ENCODE results near the gene HPS1. TPM values are rescaled to one million over a fixed set of nuclear protein-coding genes. Genes with fewer than 3 reads are reported as not detected.

HPS1 gene
- total RNA-seq, 1 experiment from 2014 or later = 47.4 TPM

DNA sequence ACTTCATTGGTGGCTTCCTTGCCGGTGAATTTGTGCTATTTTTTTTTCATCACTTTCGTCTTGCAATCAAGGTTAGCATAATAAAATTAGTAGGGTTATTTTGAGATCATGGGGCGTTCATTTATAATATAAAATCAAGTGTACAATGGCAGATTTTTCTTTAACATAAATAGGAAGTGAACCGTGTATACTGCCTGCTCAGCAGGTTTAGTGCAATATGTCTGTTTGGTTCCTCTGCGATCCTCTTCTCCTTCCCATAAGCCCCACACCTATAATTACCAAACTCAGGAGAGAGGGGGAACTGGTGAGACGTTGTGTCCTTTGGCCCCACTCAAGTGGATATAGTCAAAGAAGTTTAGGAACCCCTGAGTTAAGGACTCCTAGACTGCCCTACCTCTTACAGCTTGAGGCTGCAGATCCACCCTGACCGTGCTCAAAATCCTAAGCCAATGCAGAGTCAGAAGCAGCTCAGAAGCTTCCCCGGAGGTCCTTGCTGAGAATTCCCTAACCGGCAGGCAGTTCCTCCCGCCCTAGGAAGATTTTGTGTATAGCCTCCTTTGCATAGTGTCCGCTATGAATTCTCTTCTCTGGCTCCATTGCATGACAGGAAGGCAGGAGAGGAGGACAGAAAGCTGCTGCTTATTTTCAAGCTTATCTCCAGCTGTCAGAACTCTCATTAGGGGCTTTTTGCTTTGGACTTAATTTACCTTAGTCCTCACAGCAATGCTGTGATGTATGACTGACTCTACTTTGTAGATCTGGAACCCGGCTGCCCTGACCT is 73.3 kb downstream of the HPS1 start:
- H3K9ac ChIP-seq (ENCODE audit: extremely low read depth, insufficient read length, low read length) = no peak overlapping the region
- TF ChIP-seq, protein P1, sequence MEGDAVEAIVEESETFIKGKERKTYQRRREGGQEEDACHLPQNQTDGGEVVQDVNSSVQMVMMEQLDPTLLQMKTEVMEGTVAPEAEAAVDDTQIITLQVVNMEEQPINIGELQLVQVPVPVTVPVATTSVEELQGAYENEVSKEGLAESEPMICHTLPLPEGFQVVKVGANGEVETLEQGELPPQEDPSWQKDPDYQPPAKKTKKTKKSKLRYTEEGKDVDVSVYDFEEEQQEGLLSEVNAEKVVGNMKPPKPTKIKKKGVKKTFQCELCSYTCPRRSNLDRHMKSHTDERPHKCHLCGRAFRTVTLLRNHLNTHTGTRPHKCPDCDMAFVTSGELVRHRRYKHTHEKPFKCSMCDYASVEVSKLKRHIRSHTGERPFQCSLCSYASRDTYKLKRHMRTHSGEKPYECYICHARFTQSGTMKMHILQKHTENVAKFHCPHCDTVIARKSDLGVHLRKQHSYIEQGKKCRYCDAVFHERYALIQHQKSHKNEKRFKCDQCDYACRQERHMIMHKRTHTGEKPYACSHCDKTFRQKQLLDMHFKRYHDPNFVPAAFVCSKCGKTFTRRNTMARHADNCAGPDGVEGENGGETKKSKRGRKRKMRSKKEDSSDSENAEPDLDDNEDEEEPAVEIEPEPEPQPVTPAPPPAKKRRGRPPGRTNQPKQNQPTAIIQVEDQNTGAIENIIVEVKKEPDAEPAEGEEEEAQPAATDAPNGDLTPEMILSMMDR (conservative IDR thresholded peaks at IDR 0.05) = no peak
- no peak overlapping the region for H3K4me3 Mint-ChIP-seq
- H3K56ac ChIP-seq (ENCODE audit: insufficient read length, low read depth, low read length) = no peak overlapping the region
- H2BK12ac ChIP-seq (ENCODE audit: insufficient read length, low read depth, low read length) = no peak overlapping the region
- H3K36me3 Mint-ChIP-seq (ENCODE audit: insufficient read depth in 1 of 3, low read depth in 3 of 3) = peaks cover 0 to 3% (median 1%) of the 10 kb centered on the region in 3 experiments; a peak in 3 of 7 replicates
- no peak overlapping the region for H3K4ac ChIP-seq (ENCODE audit: low read depth, low read length)
- no peak overlapping the region for H4K5ac ChIP-seq (ENCODE audit: insufficient read length, low read depth, low read length)
- H3K9me3 Mint-ChIP-seq = peaks cover 10 to 11% of the 10 kb centered on the region in 2 experiments; a peak in 4 of 5 replicates
- H3K4me2 ChIP-seq (ENCODE audit: insufficient read depth, insufficient read length, low read length) = no peak overlapping the region
- no peaks in the 10 kb centered on the region for H3K79me2 ChIP-seq (ENCODE audit: insufficient read depth, low read length)
- no CpG with 5 or more reads among the region's 12 CpGs for whole genome bisulfite sequencing (ENCODE audit: extremely low coverage, insufficient read length, low lambda C conversion rate)
- H3K27me3 Mint-ChIP-seq (ENCODE audit: low read depth) = peaks cover 1% of the 10 kb centered on the region; the same call in 1 of the 2 replicates
- H4K20me1 ChIP-seq (ENCODE audit: control insufficient read depth, insufficient read depth, insufficient read length) = no peaks in the 10 kb centered on the region
- no peak overlapping the region for H4K8ac ChIP-seq (replicated peaks; ENCODE audit: insufficient read length, low read depth, low read length)
- H3K18ac ChIP-seq (ENCODE audit: insufficient read length, low read depth, low read length) = no peak overlapping the region
- no peaks in the 10 kb centered on the region for H3K23me2 ChIP-seq (ENCODE audit: insufficient read length, low read depth, low read length, poor library complexity, severe bottlenecking)
- no peak overlapping the region for H2AK5ac ChIP-seq (ENCODE audit: insufficient read length, low read length)
- no peak overlapping the region for H2BK15ac ChIP-seq (ENCODE audit: low read depth, low read length)
- H2BK120ac ChIP-seq (ENCODE audit: low read depth, low read length, poor library complexity, severe bottlenecking) = no peak overlapping the region
- H3K79me1 ChIP-seq (ENCODE audit: insufficient read depth, low read depth, low read length, poor library complexity, severe bottlenecking) = no peaks in the 10 kb centered on the region
- H3K27ac ChIP-seq (ENCODE audit: insufficient read length, low read depth, low read length) = no peak overlapping the region
- H3T11ph ChIP-seq (ENCODE audit: low read length) = no peak overlapping the region
- H3K14ac ChIP-seq (ENCODE audit: insufficient read depth, low read length) = no peak overlapping the region
- no peaks in the 10 kb centered on the region; the same call in 1 of the 2 replicates for H3K4me1 ChIP-seq (ENCODE audit: insufficient read depth, low read length)
- no peak overlapping the region for H4K91ac ChIP-seq (ENCODE audit: insufficient read length, low read depth, low read length)
- no peak overlapping the region for H3K23ac ChIP-seq (ENCODE audit: insufficient read length, low read depth, low read length)
- no peaks in the 10 kb centered on the region for H3K27me3 ChIP-seq (ENCODE audit: insufficient read depth, low read length)
- H2AFZ ChIP-seq (ENCODE audit: low read length) = no peak overlapping the region
- H2BK5ac ChIP-seq (ENCODE audit: insufficient read length, low read length) = no peak overlapping the region
- peaks cover 22 to 24% of the 10 kb centered on the region in 2 experiments for H3K4me1 Mint-ChIP-seq
- no peaks in the 10 kb centered on the region for H3K9me3 ChIP-seq (ENCODE audit: control insufficient read depth, low read depth, low read length)
- DNase-seq = no peak
- H3K27ac Mint-ChIP-seq = peak overlapping the region in 1 of 3 experiments; percentile 34; a peak in 1 of 7 replicates
- no peak overlapping the region for H2BK20ac ChIP-seq (ENCODE audit: low read depth, low read length, poor library complexity, severe bottlenecking)
